Retina (tissue), 1 donor: Measurements from ENCODE around the gene USP30.
"Not testable (repeated sequence)": the region's sequence is repeated elsewhere in the genome, so short reads cannot be mapped to it uniquely, and the experiment has no call there.

Experiments used
- DNase-seq: peaks from one replicate; pipeline ENCODE4 v3.0.0-alpha.2; 2016

USP30 gene, protein sequence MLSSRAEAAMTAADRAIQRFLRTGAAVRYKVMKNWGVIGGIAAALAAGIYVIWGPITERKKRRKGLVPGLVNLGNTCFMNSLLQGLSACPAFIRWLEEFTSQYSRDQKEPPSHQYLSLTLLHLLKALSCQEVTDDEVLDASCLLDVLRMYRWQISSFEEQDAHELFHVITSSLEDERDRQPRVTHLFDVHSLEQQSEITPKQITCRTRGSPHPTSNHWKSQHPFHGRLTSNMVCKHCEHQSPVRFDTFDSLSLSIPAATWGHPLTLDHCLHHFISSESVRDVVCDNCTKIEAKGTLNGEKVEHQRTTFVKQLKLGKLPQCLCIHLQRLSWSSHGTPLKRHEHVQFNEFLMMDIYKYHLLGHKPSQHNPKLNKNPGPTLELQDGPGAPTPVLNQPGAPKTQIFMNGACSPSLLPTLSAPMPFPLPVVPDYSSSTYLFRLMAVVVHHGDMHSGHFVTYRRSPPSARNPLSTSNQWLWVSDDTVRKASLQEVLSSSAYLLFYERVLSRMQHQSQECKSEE

DNA sequence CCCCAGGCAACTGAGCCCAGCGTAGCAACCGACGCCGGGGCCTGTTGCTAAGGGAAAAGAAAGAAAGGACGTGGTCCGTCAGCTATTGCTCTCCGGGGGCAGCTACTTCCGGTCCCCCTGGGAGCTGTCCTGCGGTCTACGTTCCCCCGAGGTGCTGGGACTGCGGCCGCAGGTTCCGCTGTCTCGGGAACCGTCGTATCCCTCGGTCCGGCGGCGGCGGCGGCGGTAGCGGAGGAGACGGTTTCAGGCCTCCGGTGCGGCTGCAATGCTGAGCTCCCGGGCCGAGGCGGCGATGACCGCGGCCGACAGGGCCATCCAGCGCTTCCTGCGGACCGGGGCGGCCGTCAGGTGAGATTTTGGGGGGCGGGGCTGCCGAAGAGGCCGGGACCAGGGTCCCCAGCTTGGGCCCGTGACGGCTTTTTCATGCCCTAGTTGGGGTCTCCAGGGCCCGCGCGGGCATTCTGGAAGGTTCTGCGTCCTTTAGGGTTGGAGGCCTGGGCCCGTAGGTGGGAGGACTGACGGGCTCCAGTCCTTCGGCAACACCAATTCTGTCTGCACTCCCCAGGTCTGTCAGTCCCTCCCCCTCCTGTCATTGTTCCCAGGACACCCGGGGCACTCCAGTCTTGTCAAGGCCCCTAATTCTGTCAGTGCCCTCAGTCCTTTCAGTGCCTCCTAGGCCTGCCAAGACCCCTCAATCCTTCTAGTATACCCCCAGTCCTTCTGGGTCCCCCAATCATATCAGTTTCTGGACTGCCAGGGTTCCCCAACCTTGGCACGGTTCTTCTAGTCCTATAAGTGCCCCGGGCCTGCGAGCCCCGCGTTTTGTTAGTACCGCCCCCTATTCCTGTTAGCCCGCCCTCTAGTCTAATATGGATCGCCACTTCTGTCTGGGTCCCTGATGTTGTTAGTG lies at the start of gene USP30:
Gene USP30, plus strand, starts transcription at position 163 of the 910 bp plus-strand sequence. Its CDS starts 103 bp downstream, at position 266.
- DNase-seq = peak; percentile 95

DNA sequence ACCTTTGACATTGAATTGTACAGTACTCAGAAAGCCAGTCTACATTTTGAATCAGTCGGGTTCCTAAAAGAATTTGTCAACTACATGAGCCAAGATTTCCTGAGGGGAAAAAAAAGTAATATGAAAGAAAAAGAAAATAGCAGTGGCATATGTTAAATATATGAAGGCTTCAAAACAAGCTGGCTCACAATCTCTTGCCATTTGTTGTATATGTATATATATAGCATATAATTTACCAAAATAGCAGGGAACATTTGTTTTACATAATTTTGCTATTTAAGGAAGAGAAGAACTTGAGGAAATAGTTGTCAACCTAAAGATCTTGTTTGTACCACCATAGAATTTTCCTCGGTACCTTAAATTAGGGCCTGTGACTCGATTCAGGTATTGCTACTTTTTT lies 48.4 kb upstream of the USP30 start:
- DNase-seq = no peak

DNA sequence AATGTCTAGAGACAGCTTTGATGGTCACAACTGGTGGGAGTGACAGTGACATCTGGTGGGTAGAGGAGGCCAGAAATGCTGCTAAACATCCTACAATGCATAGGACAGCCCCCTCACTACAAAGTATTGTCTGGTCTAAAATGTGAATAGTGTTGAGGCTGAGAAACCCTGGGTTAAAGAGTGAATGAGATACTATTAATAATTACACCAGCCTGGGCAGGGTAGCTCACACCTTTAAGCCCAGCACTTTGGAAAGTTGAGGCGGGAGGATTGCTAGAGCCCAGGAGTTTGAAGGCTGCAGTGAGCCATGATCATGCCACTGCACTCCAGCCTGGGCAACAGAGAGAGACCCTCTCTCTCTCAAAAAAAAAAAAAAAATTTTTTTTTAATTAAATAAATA lies 42.6 kb upstream of the USP30 start:
- DNase-seq = no peak

DNA sequence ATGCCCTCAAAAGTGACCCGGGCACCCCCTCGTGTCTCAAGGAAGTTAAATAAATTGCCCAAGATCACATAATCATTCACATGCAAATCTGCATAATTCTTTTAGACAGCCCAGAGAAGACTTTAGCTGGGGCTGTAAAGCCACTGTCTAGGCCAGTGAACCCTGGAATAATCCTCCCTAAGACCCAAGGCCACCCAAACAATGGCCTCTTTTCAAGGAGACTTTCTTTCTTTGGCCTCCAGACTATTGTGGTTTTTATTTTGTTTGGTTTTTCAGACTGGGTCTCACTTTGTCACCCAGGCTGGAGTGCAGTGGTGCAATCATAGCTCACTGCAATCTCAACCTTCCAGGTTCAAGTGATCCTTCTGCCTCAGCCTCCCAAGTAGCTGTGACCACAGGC lies 42.1 kb upstream of the USP30 start:
- no peak for DNase-seq

DNA sequence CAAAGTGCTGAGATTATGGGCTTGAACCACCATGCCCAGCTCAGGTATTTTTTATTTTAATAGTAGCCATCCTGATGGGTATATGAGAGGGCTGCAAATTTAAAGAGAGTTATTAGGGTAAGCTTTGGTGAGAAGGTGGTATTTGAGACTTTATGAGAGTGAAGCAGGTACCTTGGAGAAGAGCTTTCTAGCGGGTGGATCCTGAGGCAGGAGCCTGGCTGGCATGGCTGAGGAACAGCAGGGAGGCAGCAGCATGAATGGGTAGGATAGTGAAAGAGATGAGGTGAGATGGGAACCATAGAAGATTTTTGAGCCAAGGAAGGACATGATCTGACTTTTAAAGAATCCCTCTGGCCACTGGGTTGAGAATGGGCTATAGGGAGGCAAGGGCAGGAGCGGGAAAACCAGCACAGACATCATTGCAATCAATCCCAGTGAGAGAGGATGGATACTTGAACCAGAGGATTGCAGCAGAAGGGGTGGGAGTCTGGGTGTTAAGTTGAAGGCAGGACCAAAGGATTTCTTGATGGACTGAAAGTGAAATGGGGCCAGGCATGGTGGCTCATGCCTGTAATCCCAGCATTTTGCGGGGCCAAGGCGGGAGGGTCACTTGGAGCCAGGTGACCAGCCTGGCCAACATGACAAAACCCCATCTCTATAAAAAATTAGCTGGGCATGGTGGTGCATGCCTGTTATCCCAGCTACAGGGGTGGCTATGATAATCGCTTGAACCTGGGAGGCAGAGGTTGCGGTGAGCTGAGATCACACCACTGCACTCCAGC lies 37.2 kb upstream of the USP30 start:
- DNase-seq = no peak

DNA sequence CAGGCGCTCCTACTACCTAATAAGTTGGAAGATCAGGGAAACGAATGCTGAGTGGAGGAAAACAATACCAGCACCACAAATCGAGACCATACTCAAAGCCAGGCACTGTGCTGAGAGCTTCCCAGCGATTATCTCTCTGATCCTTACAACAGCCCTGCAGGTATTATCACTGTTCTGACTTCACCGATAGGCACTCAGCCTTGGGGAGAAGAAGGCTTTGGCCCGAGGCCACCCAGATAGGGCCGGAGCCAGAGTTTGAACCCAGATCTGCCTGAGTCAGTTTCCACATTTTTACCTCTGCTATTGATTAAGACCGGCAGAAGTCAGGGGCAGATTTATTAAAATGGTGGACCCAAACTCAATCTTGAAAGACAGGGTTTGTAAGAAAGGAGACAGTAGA lies 36.4 kb upstream of the USP30 start:
- DNase-seq = no peak

DNA sequence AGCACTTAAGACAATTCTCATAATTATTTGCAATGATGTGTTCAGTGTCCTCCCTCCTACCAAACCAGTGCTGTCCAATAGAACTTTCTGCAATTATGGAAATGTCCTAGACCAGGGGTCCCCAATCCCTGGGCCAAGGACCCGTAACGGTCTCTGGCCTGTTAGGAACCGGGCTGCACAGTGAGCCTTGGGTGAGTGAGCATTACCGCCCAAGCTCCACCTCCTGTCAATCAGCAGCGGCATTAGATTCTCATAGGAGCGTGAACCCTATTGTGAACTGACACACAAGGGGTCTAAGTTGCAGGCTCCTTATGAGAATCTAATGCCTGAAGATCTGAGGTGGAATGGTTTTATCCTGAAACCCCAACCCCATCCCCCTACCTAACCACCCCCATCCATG lies 35.4 kb upstream of the USP30 start:
- DNase-seq = no peak

DNA sequence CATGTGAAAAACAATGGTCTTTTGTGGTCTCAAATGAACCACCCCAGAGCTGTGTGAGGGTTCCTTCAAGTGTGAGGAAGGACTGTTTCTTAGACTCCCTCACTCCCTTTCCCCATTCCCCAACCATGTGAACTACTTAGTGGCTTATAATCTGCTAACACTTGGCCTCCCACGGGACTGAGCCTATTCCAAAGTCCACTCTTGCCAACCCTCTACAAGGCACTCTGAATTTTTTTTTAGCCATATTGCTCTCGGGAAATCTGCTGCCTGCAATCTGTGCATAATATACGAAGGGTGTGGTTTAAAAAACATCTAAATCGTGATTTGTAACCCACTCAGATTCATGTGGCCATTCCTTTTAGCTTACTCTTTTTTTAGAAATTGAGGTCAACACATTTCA lies 34.1 kb upstream of the USP30 start:
- DNase-seq = peak; percentile 4

DNA sequence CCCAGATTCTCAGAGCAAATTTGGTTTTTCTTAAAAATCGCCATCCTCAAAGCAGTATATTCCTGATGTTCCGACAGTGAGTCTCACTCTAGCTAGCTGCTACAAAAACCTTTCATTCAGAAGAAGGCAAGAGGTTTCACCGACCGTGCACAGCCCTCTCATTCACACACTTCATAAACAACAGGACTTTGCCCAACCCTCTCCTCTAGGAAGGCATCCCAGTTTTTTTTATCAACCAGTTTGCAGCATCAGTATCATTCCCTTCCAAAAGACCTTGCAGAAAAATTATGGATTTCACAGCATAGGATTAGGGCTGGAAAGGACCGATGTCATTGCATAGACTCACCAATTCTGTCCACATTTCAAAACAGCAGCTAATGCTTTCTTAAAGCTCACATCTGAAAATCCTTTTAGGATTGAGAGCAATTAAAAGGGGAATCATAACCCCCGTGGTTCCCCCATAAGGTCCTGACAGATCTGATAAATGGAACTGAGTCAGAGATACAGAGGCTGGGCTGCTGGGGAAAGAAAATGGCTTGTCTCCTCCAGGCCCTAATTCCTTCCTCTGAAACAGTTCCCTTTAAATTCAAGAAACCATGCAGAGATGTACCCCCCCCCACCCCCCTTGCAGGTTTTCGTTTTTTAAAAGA lies 32.1 kb upstream of the USP30 start:
- peak; percentile 49 for DNase-seq

DNA sequence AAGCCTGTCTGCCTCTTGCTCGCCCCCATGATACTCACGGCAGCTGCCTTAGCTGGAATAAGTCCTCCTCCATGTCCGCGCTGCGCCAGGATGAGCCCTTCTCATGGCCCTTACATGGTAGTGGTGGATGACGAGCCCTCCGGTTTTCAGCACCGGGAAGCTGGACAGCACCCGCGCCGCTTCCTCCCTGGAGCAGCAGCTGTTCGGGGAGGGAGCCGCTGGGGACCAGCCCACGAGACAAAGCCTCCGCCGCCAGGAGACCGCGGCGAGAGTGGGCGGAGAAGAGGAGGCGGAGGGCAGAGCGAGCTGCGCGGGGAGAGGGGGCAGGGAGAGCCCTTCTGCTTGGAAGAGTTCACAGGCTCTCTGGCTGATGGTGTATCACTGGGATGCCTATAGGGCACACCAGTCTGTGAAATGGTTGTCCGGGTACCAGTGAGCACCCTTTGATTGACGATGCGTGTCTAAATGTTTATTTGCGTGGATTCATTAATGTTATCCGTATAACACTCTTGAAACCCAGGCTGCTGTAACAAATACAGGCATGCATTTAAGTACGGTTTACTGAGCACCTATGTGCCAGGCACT lies 31.5 kb upstream of the USP30 start, which contains the start of gene SVOP:
Gene SVOP, minus strand, starts transcription at position 273 of the 585 bp plus-strand sequence. Its CDS starts 200 bp downstream, at position 73.
- peak; percentile 94 for DNase-seq

DNA sequence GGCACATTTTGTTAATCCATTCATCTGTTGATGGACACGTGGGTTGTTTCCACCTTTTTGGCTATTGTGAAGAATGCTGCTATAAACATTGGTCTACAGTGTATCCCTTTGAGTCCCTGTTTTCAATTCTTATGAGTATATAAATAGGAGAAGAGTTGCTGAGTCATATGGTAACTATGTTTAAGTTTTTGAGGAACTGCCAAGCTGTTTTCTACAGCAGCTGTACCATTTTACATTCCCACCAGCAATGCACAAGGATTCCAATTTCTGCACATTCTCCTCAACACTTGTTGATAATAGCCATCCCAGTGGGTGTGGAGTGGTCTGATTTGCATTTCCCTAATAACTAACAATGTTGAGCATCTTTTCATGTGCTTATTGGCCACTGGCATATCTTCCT lies 24.6 kb upstream of the USP30 start:
- no peak for DNase-seq

DNA sequence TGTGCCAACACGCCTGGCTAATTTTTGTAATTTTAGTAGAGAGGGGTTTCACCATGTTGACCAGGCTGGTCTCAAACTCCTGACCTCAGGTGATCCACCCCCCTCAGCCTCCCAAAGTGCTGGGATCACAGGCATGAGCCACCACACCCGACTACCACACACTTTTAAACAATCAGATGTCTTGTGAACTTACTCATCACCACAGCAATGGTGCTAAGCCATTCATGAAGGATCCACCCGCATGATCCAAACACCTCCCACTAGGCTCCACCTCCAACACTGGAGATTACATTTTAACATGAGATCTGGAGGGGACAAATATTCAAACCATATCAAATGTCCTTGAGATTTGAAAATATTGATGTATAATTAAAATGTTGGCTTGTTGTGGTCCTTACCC lies 23.8 kb upstream of the USP30 start:
- not testable (repeated sequence) for DNase-seq

DNA sequence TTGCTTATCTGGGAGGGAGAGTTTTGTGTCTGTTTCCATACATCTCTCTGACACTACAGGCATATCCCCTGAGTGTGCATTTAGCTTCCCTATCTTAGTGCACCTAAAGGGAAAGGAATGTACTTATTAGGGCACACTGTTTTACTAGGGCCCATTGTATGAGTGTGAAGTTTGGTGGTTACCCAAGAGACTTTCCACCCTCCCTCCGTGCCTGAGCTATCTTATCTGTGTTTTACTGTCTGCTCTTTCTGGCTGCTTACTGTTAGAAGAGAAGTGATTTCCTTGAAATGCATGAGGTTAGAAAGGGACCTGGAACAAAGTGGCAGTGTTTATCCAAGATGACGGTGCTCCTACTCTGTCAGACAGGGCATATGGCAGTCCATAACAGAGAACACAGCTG lies 23.0 kb upstream of the USP30 start:
- DNase-seq = no peak

DNA sequence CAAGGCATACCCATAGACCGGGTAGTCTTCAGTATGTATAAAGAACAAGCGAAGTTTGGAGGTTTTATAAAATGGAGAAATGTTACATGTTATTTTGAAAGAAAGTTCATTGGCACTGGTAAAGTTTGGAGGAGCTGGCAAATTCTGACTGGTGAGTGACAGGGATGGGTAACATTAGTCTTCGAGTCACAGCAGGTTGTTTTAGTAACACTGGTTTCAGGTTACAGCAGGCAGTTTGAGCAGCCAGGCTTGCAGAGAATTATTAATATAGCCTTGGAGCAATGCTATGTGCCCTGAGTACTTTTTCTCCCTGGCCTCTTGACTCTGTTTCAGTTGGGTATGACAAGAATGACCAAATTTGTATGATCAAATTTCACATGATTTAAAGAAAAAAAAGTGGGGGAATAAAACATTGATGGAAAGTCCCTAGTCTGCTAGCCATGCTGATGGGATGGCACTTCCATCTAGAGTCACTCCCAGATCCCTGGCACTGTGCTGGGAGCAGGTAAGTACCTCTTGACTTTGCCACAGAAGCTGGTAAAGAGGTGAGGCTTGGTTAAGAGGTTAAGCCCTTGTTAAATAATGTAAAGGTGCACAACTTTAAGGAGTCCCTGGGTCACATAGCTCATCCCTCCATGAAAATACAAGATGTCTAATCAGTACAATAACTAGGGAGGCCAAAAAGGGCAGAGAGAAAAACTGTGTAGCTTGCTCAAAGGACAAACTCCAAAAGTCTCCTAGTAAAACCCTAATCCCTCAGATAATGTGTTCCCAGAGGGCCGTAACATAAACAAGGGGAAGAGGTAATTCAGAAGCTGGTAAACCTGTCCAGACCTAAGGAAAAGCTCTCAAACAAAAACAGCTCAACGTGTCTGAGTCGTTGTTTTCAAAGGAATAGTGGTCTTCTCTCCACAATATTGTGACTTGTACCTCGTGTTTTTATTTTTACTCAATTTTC lies 18.9 kb upstream of the USP30 start:
- no peak for DNase-seq

DNA sequence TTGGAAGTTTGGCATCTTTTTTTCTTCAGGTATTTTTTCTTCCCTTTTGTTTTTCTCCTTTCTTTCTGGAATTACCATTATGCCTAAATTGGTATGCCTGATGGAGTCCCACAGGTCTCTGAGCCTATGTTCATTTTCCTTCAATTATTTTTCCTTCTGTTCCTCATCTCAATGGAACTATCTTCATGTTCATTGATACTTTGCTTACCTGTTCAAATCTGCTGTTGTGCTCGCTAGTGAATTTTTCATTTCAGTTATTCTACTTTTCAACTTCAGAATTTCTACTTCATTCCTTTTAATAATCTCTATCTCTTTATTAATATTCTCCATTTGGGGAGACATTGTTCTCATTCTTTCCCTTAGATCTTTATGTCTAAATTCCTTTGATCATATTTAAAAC lies 15.4 kb upstream of the USP30 start:
- no peak for DNase-seq

DNA sequence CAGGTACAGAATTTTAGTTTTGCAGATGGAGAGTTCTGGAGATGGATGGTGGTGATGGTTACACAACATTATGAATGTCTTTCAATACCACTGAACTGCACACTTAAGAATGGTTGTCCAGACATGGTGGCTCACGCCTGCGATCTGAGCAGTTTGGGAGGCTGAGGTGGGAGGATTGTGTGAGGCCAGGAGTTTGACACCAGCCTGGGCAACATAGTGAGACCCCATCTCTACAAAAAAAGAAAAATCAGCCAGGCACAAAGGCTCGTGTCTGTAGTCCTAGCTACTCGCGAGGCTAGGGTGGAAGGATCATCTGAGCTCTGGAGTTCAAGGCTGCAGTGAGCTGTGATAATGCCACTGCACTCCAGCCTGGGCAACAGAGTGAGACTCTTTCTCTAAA lies 8.1 kb upstream of the USP30 start:
- DNase-seq = no peak

DNA sequence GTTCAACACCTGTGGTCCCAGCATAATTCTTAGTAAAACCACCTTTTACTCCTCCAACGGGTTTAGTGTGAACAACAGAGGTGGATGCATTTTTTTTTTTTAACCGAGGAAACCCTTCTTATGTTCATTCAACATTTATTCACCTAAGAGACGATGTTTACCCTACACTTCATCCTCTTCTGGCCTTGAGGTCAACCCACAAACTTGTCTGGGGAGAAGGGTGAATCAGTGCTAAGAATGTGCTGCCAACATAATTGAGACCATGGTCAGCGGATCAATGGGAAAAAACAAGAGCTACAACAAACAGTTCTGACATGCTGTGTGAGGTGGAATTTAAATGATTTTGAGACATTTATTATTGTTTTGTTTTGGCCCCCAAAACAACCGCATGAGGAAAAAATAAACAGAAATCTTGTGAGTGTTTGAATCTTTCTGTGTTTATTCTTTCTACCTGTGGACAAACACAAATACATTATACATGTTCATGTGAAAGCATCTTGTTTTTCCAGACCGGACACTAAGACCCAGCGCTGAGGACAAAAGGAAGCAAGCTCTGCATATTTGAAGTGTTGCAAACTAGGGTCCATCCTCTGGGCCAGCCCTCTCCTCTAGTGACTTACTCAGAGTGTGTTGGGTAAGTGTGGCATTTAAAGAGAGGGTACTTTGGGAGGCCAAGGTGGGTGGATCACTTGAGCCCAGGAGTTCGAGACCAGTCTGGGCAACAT lies 5.1 kb upstream of the USP30 start:
- no peak for DNase-seq

DNA sequence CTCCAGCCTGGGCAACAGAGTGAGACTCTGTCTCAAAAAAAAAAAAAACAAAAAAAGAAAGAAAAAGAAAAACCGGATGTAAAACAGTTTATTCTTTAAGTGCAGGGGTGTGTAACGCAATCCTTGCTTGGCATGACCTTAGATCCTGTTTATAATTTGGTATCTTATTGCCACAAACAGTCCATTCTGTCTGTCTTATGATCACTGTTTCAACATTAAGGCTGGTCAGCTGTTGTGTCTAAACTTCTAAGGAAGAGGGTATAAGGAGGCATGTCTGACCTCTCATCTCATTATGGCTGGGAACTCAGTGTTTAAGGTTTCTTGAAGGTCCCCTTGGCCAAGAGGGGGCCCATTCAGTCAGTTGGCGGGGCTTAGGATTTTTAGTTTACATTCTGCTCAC lies 3.7 kb upstream of the USP30 start:
- not testable (repeated sequence) for DNase-seq

DNA sequence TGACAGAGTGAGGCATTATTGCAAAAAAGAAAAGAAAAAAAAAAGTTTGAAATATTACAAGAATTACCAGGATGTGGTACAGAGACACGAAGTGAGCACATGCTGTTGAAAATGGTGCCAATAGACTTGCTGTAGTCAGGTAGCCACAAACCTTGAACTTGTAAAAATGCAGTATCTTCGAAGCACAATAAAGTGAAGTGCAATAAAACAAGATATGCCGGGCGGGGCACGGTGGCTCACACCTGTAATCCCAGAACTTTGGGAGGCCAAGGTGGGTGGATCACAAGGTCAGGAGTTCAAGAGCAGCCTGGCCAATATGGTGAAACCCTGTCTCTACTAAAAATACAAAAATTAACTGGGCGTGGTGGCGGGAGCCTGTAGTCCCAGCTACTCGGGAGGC lies 2.6 kb upstream of the USP30 start:
- DNase-seq = not testable (repeated sequence)

DNA sequence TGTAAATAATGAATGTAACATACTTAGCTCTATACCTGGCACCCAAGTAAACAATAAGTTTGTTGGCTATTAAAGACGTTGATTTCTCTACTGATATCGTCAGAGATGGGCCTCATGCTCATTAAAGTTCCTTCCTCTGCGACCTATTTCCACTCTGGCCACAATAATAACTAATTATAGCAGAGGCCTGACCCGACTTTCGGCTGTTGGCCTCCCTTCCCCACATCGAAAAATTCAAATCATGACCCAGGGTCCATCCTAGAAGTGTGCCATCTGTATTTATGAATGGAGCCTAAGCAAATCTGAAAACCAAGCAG lies 321 bp upstream of the USP30 start:
- no peak for DNase-seq
